CD14-positive monocyte (primary cell): ENCODE measurements around the gene TRMU. TPM values are rescaled to one million over a fixed set of nuclear protein-coding genes. Genes with fewer than 3 reads are reported as not detected.

Experiments used
- DNase-seq, 3 donors: peaks; one replicate each; pipeline ENCODE4 v3.0.0-alpha.2; 2011 to 2022
- H2AFZ ChIP-seq: 2 replicates; pipeline ENCODE4 v1.6.0; 2012; ENCODE audit warnings: mild to moderate bottlenecking, low read depth, low read length, inconsistent platforms; ENCODE audit not compliant: insufficient read depth, poor library complexity, severe bottlenecking
- H3K27ac ChIP-seq, 2 donors: 1 replicate in 1 of 2; 2 replicates in 1 of 2; pipeline ENCODE4 v1.5.1; 2012 to 2013; ENCODE audit warnings: low read length in 2 of 2, control low read depth in 1 of 2, inconsistent platforms in 1 of 2, low read depth in 1 of 2, mild to moderate bottlenecking in 1 of 2
- H3K27me3 ChIP-seq, 2 donors: one replicate each; pipeline versions ENCODE4 v1.6.0 to v1.6.1; 2011 to 2013; ENCODE audit warnings: low read length in 2 of 2; ENCODE audit not compliant: control insufficient read depth in 2 of 2, insufficient read depth in 2 of 2
- H3K36me3 ChIP-seq, 2 donors: replicated peaks in 1 of 2; 1 replicate in 1 of 2; 2 replicates in 1 of 2; pipeline versions ENCODE4 v1.5.1 to v1.6.1; 2012 to 2013; ENCODE audit warnings: low read length in 2 of 2, control low read depth in 1 of 2, inconsistent platforms in 1 of 2, mild to moderate bottlenecking in 1 of 2; ENCODE audit not compliant: insufficient read depth in 2 of 2, control insufficient read depth in 1 of 2
- H3K4me1 ChIP-seq, 2 donors: 1 replicate in 1 of 2; 2 replicates in 1 of 2; pipeline versions ENCODE4 v1.5.1 to v1.6.1; 2012 to 2013; ENCODE audit warnings: low read length in 2 of 2, control low read depth in 1 of 2, inconsistent platforms in 1 of 2, mild to moderate bottlenecking in 1 of 2, moderate library complexity in 1 of 2; ENCODE audit not compliant: insufficient read depth in 2 of 2, control insufficient read depth in 1 of 2
- H3K4me2 ChIP-seq: replicated peaks from 2 replicates; pipeline ENCODE3; 2012; ENCODE audit warnings: low read length, moderate library complexity, mild to moderate bottlenecking; ENCODE audit not compliant: poor library complexity, severe bottlenecking; ENCODE audit errors: extremely low read depth
- H3K4me3 ChIP-seq, 3 experiments: fragments of 200-600 bp in 1 of 3; sonication (generic) in 1 of 3; replicated peaks in 1 of 3; 1 replicate in 2 of 3; 2 replicates in 1 of 3; pipeline ENCODE4 v1.5.1; 2011 to 2013; ENCODE audit warnings: low read length in 3 of 3, mild to moderate bottlenecking in 3 of 3, control low read depth in 2 of 3, low read depth in 2 of 3, inconsistent platforms in 1 of 3, moderate library complexity in 1 of 3
- H3K79me2 ChIP-seq: 2 replicates; pipeline ENCODE4 v1.6.0; 2012; ENCODE audit warnings: mild to moderate bottlenecking, control low read depth, inconsistent platforms, low read length, moderate library complexity; ENCODE audit not compliant: insufficient read depth
- H3K9ac ChIP-seq: 2 replicates; pipeline ENCODE4 v1.6.0; 2017; ENCODE audit warnings: low read length, mild to moderate bottlenecking; ENCODE audit not compliant: insufficient read depth, poor library complexity, severe bottlenecking
- H3K9me3 ChIP-seq, 2 donors: replicated peaks in 1 of 2; 1 replicate in 1 of 2; 2 replicates in 1 of 2; pipeline versions ENCODE4 v1.5.1 to v1.6.1; 2012 to 2013; ENCODE audit warnings: low read length in 2 of 2, control low read depth in 1 of 2; ENCODE audit not compliant: control insufficient read depth in 1 of 2, insufficient read depth in 1 of 2
- H4K20me1 ChIP-seq: 2 replicates; pipeline ENCODE4 v1.6.0; 2012; ENCODE audit warnings: mild to moderate bottlenecking, low read length, control low read depth, moderate library complexity; ENCODE audit not compliant: insufficient read depth
- H3K27ac Mint-ChIP-seq, 7 donors: one replicate each; pipeline ENCODE4 v1.8.0; 2020; ENCODE audit warnings: mild to moderate bottlenecking in 7 of 7, mixed read lengths in 7 of 7, moderate library complexity in 6 of 7, inconsistent platforms in 2 of 7
- H3K27me3 Mint-ChIP-seq, 3 donors: one replicate each; pipeline ENCODE4 v1.8.0; 2021 to 2022; ENCODE audit warnings: low read depth in 3 of 3, mild to moderate bottlenecking in 3 of 3, mixed read lengths in 3 of 3, moderate library complexity in 3 of 3, inconsistent platforms in 1 of 3
- H3K36me3 Mint-ChIP-seq, 2 donors: one replicate each; pipeline ENCODE4 v1.8.0; 2020; ENCODE audit warnings: mixed read lengths in 2 of 2, inconsistent platforms in 1 of 2, mild to moderate bottlenecking in 1 of 2
- H3K4me1 Mint-ChIP-seq: one replicate; pipeline ENCODE4 v1.8.0; 2020; ENCODE audit warnings: mild to moderate bottlenecking, mixed read lengths
- H3K4me3 Mint-ChIP-seq, 2 donors: one replicate each; pipeline ENCODE4 v1.8.0; 2020; ENCODE audit warnings: mild to moderate bottlenecking in 2 of 2, mixed read lengths in 2 of 2, moderate library complexity in 1 of 2
- H3K9me3 Mint-ChIP-seq, 7 donors: one replicate each; pipeline ENCODE4 v1.8.0; 2020 to 2022; ENCODE audit warnings: mixed read lengths in 7 of 7, mild to moderate bottlenecking in 6 of 7, moderate library complexity in 6 of 7, inconsistent platforms in 2 of 7
- WGBS: methylation state at CpG from one replicate; pipeline ENCODE4 v1.1.5; 2013; ENCODE audit warnings: missing lambda C conversion rate; ENCODE audit not compliant: insufficient coverage; 5-methylcytosine and 5-hydroxymethylcytosine counted together
- intact Hi-C, 2 donors: fragments of 100-400 bp; cut with micrococcal nuclease; formaldehyde crosslinking; loops; one replicate each; pipeline versions ENCODE4 v1.15.0 to v1.15.1; 2023
- polyA plus RNA-seq, 3 donors: library from polyadenylated mRNA; depleted of rRNA in 1 of 3; unstranded in 2 of 3; stranded (reverse) in 1 of 3; fragments of 300-500 nt in 2 of 3; fragments of >200 nt in 1 of 3; fragmentation: Illumina TruSeq in 2 of 3; gene quantifications; 1 replicate in 2 of 3; 2 replicates in 1 of 3; pipeline ENCODE4 v1.2.3, GENCODE V29; 2012 to 2021
- TF ChIP-seq, protein P1 (sequence below): fragments of 200-600 bp; IDR thresholded peaks from one replicate; pipeline ENCODE4 v1.8.0; 2022; ENCODE audit warnings: antibody characterized with exemption, mild to moderate bottlenecking

Gene TRMU
- polyA plus RNA-seq, 3 donors = 4.7 to 32.9 (median 5.6) TPM

DNA sequence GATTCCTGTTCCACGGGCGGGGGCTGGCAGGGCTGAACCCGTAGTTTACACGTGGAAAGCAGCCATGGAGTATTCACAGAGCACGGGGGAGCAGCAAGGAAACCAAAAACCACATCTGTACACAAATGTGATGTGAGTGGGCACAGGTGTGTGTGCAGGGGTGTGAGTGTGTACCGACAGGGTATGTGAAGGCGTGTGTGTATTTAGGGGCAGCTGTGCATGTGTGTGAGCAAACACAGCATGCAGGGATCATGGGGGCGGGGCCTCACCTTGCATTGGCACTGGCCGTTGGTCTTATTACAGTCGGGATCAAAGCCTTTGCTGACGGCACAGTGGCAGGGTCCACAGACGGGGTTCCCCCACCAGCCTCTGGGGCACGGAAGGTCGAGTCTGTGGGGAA lies 58.4 kb downstream of the TRMU start:
- no peak overlapping the region for H3K4me3 Mint-ChIP-seq
- no peaks in the 10 kb centered on the region for H3K9me3 Mint-ChIP-seq
- H3K36me3 ChIP-seq = no peaks in the 10 kb centered on the region

DNA sequence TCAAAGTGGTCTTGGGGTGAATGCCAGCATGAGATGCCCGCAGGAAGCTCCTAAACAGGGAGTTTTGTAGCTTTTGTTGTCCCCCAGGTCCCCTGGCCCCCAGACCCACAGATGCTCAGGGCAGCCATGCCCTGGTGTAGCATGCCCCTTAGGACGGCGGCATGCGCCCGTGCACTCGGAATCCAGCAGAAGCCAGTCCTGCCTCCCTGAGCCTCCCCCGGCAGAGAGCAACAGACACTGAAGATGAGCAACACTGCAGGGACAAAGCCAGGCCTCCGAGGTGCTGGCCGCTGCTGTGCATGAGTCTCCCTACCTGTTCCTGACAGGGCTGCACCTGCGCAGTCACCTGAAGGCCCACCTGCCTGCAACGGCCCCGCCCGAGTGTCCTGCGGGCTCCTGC lies 59.1 kb downstream of the TRMU start:
- Histone ChIP-seq H3K9me3 (no peaks in the 10 kb centered on the region), H3K27me3 (no peaks in the 10 kb centered on the region), H3K4me2 (no peak overlapping the region), H2AFZ (no peak overlapping the region), H3K27ac (no peak overlapping the region), H3K4me3 (no peak overlapping the region), H4K20me1 (no peaks in the 10 kb centered on the region), H3K9ac (no peak overlapping the region), H3K79me2 (no peaks in the 10 kb centered on the region), H3K36me3 (no peaks in the 10 kb centered on the region), H3K4me1 (no peaks in the 10 kb centered on the region)
- intact Hi-C loops = no loop called here
- H3K27me3 Mint-ChIP-seq = peaks cover 0 to 6% (median 0%) of the 10 kb centered on the region in 3 donors
- no peaks in the 10 kb centered on the region for H3K4me1 Mint-ChIP-seq
- WGBS = 98% methylated on average over 12 of the region's 14 CpGs
- no peak overlapping the region for H3K4me3 Mint-ChIP-seq
- H3K36me3 Mint-ChIP-seq = no peaks in the 10 kb centered on the region
- DNase-seq = no peak
- H3K9me3 Mint-ChIP-seq = no peaks in the 10 kb centered on the region
- TF ChIP-seq, protein P1, sequence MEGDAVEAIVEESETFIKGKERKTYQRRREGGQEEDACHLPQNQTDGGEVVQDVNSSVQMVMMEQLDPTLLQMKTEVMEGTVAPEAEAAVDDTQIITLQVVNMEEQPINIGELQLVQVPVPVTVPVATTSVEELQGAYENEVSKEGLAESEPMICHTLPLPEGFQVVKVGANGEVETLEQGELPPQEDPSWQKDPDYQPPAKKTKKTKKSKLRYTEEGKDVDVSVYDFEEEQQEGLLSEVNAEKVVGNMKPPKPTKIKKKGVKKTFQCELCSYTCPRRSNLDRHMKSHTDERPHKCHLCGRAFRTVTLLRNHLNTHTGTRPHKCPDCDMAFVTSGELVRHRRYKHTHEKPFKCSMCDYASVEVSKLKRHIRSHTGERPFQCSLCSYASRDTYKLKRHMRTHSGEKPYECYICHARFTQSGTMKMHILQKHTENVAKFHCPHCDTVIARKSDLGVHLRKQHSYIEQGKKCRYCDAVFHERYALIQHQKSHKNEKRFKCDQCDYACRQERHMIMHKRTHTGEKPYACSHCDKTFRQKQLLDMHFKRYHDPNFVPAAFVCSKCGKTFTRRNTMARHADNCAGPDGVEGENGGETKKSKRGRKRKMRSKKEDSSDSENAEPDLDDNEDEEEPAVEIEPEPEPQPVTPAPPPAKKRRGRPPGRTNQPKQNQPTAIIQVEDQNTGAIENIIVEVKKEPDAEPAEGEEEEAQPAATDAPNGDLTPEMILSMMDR = no peak
- H3K27ac Mint-ChIP-seq = no peak overlapping the region

More for the DNA sequence above, 58.4 kb downstream of the TRMU start:
- no peaks in the 10 kb centered on the region for H3K36me3 Mint-ChIP-seq
- H3K4me1 Mint-ChIP-seq = no peaks in the 10 kb centered on the region
- H3K4me2 ChIP-seq = no peak overlapping the region
- no peaks in the 10 kb centered on the region for H3K9me3 ChIP-seq
- no peak overlapping the region for H3K4me3 ChIP-seq
- H3K27ac ChIP-seq = no peak overlapping the region
- H2AFZ ChIP-seq = no peak overlapping the region
- intact Hi-C loops = no loop called here
- no peak overlapping the region for H3K27ac Mint-ChIP-seq
- peaks cover 0 to 6% (median 0%) of the 10 kb centered on the region in 3 donors for H3K27me3 Mint-ChIP-seq
- H4K20me1 ChIP-seq = no peaks in the 10 kb centered on the region
- no peaks in the 10 kb centered on the region for H3K79me2 ChIP-seq
- H3K27me3 ChIP-seq = no peaks in the 10 kb centered on the region
- 77% methylated on average over 9 of the region's 14 CpGs for WGBS
- no peaks in the 10 kb centered on the region for H3K4me1 ChIP-seq
- no peak overlapping the region for H3K9ac ChIP-seq
- TF ChIP-seq, protein P1 = no peak
- no peak for DNase-seq
